NCI-H69 (cell line): ENCODE data around the gene DAZL.
"Not testable (repeated sequence)": the region's sequence is repeated elsewhere in the genome, so short reads cannot be mapped to it uniquely, and the experiment has no call there.

ENCODE experiments used
- DNase-seq: peaks from one replicate; lab custom pipeline; 2025; lab: John Stamatoyannopoulos, UW

Gene DAZL

GRCh38 chr3:16604887-16605602 lies at the start of gene DAZL:
DAZL (minus strand) TSS chr3:16605423; CDS start chr3:16605205, 218 bp downstream.
- DNase-seq: no peak

- DNase-seq: no peak
Observed at GRCh38 chr3:16654976-16655375, 49.8 kb upstream of the DAZL start.

GRCh38 chr3:16653712-16654111 lies 48.5 kb upstream of the DAZL start:
- no peak for DNase-seq

- DNase-seq: no peak
Observed at GRCh38 chr3:16647668-16648067, 42.4 kb upstream of the DAZL start.

GRCh38 chr3:16639806-16640205 lies 34.6 kb upstream of the DAZL start:
- no peak for DNase-seq

- no peak for DNase-seq
Observed at GRCh38 chr3:16633948-16634347, 28.7 kb upstream of the DAZL start.

- no peak for DNase-seq
Observed at GRCh38 chr3:16632395-16632794, 27.2 kb upstream of the DAZL start.

- DNase-seq: no peak
Observed at GRCh38 chr3:16618721-16619120, 13.5 kb upstream of the DAZL start.

GRCh38 chr3:16617155-16617554 lies 11.9 kb upstream of the DAZL start:
- DNase-seq: not testable (repeated sequence)

GRCh38 chr3:16616083-16616482 lies 10.9 kb upstream of the DAZL start:
- DNase-seq: no peak

- no peak for DNase-seq
Observed at GRCh38 chr3:16614033-16615031, 9.1 kb upstream of the DAZL start.

GRCh38 chr3:16609927-16610580 lies 4.8 kb upstream of the DAZL start:
- peak; percentile 19 for DNase-seq

GRCh38 chr3:16608816-16609215 lies 3.6 kb upstream of the DAZL start:
- DNase-seq: no peak

- no peak for DNase-seq
Observed at GRCh38 chr3:16607718-16608117, 2.5 kb upstream of the DAZL start.

GRCh38 chr3:16606398-16606797 lies 1.2 kb upstream of the DAZL start:
- no peak for DNase-seq

- no peak for DNase-seq
Observed at GRCh38 chr3:16605966-16606365, 743 bp upstream of the DAZL start.

- no peak for DNase-seq
Observed at GRCh38 chr3:16604433-16604832, 790 bp downstream of the DAZL start.

- no peak for DNase-seq
Observed at GRCh38 chr3:16601537-16602005, 3.7 kb downstream of the DAZL start.

GRCh38 chr3:16600780-16601536 lies 4.3 kb downstream of the DAZL start:
- DNase-seq: peak; percentile 80

GRCh38 chr3:16599694-16600093 lies 5.5 kb downstream of the DAZL start:
- DNase-seq: peak; percentile 3

GRCh38 chr3:16596352-16597032 lies 8.7 kb downstream of the DAZL start:
- DNase-seq: no peak
